Measurements from ENCODE around the gene DVL3.

DVL3 gene

GRCh38 chr3:184200825-184201224 lies 45.6 kb downstream of the DVL3 start:
- TF ChIP-seq GATA3 (IDR thresholded peaks at IDR 0.05; ENCODE audit: low read depth, low read length) (no peak), GATA2 (IDR thresholded peaks at IDR 0.05; ENCODE audit: low read depth, low read length) (no peak)

GRCh38 chr3:184203526-184203925 lies 48.3 kb downstream of the DVL3 start:
- TF ChIP-seq GATA2 (IDR thresholded peaks at IDR 0.05; ENCODE audit: low read depth, low read length) (no peak), GATA3 (IDR thresholded peaks at IDR 0.05; ENCODE audit: low read depth, low read length) (no peak)

- TF ChIP-seq GATA2 (IDR thresholded peaks at IDR 0.05; ENCODE audit: low read depth, low read length) (no peak), GATA3 (IDR thresholded peaks at IDR 0.05; ENCODE audit: low read depth, low read length) (no peak)
Observed at GRCh38 chr3:184209146-184209923, 54.2 kb downstream of the DVL3 start.

- peak; percentile 99 for TF ChIP-seq GATA2 (IDR thresholded peaks at IDR 0.05; ENCODE audit: low read depth, low read length)
- TF ChIP-seq GATA3 (IDR thresholded peaks at IDR 0.05; ENCODE audit: low read depth, low read length) = peak; percentile 100
Observed at GRCh38 chr3:184211297-184211696, 56.1 kb downstream of the DVL3 start.

DNA sequence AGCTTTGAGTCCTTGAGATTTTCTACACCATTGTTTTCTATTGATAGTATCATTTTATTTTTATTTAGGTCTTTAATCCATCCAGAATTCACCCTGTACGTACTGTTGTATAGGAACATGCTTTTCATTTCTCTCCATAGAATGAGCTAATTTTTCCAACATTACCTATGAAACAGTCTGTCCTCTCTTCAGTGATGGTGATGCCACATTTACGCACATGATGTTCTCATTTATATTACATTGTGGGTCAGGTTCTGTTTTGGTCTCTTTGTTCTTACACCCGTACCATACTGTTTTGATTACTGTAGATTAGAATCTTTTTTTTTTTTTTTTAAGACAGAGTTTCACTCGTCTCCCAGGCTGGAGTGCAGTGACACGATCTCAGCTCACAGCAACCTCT lies 56.5 kb downstream of the DVL3 start:
- TF ChIP-seq GATA2 (IDR thresholded peaks at IDR 0.05; ENCODE audit: low read depth, low read length) (no peak), GATA3 (IDR thresholded peaks at IDR 0.05; ENCODE audit: low read depth, low read length) (0 out of 2 replicates have a peak, but pooled peaks have one; percentile 7)

DNA sequence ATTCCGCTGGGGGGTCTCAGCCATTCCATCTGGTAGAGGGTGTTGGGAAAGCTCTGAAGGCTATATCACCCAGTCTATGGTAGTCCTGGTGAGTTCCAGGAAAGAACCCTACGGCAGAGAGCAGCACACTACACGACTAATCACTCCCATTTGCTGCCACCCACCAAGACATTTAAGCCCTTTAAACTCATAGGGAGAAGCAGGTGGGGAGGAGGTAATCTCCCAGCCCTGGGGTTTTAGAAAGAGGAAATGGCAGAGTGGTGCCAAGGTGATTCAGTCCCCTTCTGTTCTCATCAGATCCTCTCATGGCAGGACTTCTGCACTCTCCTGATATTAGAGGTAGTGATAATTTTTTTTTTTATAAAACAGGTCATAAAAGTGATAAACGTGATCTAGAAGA lies 63.6 kb downstream of the DVL3 start:
- TF ChIP-seq GATA3 (IDR thresholded peaks at IDR 0.05; ENCODE audit: low read depth, low read length) = no peak
- no peak for TF ChIP-seq GATA2 (IDR thresholded peaks at IDR 0.05; ENCODE audit: low read depth, low read length)

DNA sequence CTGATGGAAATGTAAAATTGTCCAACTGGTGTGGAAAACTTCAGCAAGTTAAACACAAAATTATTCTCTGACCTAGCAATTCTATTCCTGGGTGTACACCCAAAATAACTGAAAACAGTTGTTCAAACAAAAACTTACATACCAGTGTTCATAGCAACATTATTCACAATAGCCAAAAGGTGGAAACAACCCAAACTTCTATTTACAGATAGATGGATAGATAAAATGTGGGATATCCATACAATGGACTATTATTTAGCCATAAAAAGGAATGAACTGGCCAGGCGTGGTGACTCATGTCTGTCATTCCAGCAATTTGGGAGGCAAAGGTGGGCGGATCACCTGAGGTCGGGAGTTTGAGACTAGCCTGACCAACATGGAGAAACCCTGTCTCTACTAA lies 67.3 kb downstream of the DVL3 start:
- no peak for TF ChIP-seq GATA2 (IDR thresholded peaks at IDR 0.05; ENCODE audit: low read depth, low read length)
- TF ChIP-seq GATA3 (IDR thresholded peaks at IDR 0.05; ENCODE audit: low read depth, low read length) = no peak

Measured in SH-SY5Y (cell line).